GM21737 (cell line): ENCODE data around the gene TRAPPC8.
"Not testable (repeated sequence)": the region's sequence is repeated elsewhere in the genome, so short reads cannot be mapped to it uniquely, and the experiment has no call there.

Experiments used
- ATAC-seq: cut with Tn5 transposase; IDR thresholded peaks from one replicate; pipeline ENCODE4 v1.9.1; 2021; ENCODE audit warnings: mild to moderate bottlenecking, moderate library complexity; ENCODE audit not compliant: unreplicated experiment

The TRAPPC8 gene

DNA sequence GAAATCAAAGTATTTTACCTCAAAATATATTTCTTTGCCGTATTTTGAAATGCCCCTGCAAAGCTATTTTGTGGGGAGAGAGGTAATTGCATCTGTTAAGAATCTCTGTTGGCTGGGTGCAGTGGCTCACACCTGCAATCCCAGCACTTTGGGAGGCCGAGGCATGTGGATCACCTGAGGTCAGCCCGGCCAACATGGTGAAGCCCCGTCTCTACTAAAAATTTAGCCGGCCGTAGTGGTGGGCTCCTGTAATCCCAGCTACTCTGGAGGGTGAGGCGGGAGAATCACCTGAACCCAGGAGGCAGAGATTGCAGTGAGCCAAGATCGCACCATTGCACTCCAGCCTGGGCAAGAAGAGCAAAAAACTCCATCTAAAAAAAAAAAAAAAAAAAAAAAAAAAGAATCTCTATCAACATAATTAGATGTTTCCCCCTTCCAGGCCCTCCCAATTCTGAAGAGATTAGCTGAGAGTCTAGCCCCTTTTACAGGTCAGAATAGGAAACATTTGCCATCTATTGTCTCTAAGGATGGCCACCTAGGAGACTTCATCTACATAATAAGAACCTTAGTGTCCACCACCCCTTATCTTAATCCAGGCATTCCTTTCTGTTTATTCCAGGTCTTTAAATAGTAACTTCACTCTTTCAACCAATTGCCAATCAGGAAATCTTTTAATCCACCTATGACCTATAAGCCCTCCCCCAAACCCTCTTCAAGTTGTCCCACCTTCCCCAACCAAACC lies 3.5 kb upstream of the TRAPPC8 start:
- no peak for ATAC-seq

DNA sequence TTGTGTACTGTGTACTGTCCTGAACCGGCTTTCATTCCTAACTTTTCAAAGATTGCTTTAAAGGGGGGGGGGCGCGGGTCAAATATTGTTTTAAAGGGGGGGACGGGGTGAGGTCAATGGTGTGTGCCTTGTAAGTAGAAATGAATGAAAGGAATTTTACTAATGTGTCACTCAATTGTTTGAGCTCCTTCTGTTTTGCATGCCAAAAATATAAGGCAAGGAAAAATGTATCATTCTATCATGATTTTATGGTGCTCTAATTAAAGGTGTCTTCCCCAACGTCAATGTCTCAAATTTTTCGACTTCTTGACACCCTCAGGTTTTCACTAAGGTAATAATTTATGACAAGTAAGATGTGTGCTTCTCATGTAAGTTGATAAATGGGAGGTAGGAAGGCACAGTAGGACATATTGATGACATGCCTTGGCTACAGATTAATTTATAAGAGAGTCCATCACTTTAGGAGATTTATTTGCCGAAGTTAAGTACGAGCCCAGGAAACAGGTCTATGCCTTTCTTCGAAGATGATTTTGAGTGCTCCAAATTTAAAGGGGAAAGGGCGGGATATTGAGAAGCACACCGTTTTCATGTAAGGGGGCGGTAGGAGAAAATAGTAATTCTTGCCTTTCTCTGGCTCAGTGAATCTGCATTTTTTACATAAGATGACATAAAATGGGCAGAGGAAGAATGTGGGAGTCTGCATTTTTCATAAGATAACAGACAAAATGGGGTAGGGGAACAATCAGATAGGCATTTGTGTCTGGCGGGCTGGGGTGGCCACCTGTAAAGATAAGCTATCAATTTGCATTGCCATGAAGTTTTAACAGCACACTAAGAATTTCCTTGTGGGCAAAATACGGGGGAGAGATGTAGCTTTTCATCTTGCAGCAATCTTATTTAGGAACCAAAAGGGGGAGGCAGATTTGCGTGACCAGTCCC lies 1.2 kb upstream of the TRAPPC8 start:
- ATAC-seq: no peak

DNA sequence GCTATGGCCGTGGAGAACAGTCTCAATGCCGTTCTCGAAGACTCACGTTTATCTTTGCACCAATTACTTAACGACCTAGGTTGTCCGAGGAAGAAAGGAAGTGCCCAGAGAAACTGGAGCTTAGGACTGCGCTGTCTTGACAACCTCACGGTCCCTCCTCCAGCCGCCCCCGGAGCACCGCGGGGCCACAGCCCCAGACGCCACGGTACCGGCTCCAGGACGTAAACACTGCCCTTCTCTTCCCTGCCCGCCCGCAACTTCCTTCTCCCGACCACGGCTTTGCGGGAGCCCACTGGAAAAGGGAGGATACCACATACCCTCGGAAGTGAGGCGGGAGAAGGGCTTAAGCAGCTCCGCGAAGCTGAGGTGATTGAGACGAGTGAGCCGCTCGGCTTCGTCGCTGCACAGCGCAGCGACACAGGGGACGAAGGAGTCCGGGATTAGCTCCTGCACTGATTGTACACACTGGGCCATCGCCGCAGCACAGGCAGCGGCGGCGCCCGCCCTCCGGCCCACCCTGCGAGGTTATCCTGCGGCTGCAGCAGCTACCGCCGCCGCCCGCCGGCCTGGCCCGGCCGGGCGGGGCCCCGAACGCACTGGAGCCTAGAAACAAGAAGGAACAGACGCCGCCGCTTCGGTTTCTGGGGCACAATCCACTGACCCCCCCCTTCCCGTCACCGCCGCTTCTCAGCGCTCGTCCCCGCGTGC lies 483 bp downstream of the TRAPPC8 start:
- peak; percentile 35 for ATAC-seq

GRCh38 chr18:31941010-31941809 lies 1.7 kb downstream of the TRAPPC8 start:
- no peak for ATAC-seq

GRCh38 chr18:31934773-31935172 lies 8.2 kb downstream of the TRAPPC8 start:
- ATAC-seq: not testable (repeated sequence)

DNA sequence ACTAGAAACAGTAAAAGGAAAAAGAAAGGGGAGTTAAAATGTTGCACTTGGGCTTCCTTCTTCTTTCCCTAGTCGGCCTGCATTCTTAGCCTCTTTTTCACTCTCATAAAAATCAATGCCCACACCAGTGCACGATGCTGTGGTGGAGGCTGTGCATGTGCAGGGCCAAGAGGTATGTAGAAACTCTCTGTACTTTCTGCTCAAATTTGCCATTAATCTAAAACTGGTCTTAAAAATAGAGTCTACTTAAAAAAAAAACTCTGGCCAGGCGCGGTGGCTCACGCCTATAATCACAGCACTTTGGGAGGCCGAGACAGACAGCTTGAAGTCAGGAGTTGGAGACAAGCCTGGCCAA lies 11.1 kb downstream of the TRAPPC8 start:
- no peak for ATAC-seq

GRCh38 chr18:31931163-31931885 lies 11.6 kb downstream of the TRAPPC8 start:
- ATAC-seq: no peak

- ATAC-seq: no peak
Observed at GRCh38 chr18:31929273-31929672, 13.7 kb downstream of the TRAPPC8 start.

GRCh38 chr18:31926988-31927387 lies 15.9 kb downstream of the TRAPPC8 start:
- not testable (repeated sequence) for ATAC-seq

GRCh38 chr18:31920277-31920676 lies 22.7 kb downstream of the TRAPPC8 start:
- ATAC-seq: no peak

DNA sequence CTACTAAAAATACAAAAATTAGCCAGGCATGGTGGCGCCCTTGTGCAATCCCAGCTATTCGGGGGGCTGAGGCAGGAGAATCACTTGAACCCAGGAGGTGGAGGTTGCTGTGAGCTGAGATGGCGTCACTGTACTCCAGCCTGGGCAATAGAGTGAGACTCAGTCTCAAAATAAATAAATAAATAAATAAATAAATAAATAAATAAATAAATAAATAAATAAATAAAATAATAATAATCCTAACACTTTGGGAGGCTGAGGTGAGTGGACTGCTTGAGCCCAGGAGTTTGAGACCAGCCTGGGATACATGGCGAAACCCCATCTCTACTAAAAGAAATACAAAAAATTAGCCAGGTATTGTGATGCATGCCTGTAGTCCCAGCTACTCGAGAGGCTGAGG lies 23.6 kb downstream of the TRAPPC8 start:
- not testable (repeated sequence) for ATAC-seq

GRCh38 chr18:31918733-31919132 lies 24.2 kb downstream of the TRAPPC8 start:
- no peak for ATAC-seq

- ATAC-seq: no peak
Observed at GRCh38 chr18:31901063-31901462, 41.9 kb downstream of the TRAPPC8 start.

DNA sequence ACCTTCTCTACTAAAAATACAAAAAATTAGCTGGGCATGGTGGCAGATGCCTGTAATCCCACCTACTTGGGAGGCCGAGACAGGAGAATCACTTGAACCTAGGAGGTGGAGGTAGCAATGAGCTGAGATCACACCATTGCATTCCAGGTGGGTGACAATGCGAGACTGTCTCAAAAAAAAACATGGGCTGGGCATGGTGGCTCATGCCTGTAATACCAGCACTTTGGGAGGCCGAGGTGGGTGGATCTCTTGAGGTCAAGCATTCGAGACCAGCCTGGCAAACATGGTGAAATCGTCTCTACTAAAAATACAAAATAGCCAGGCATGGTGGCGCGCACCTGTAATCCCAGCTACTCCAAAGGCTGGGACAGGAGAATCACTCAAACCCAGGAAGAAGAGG lies 43.2 kb downstream of the TRAPPC8 start:
- not testable (repeated sequence) for ATAC-seq

DNA sequence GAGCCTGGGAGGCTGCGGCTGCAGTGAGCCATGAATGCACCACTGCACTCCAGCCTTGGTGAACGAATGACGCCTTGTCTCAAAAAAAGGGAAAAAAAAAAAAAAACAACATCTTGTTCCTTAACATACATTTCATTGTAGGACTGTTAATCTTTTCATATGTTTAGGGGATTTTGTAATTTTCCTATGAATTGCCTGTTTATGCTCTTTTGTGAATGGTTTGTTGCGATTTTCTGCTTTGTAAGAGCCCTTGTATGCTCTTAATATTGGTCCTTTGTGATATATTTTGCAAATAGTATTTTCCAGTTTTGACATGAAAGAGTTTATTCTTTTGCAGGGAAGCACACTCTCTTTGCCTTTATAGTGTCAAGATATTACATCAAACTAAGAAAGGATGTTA lies 50.0 kb downstream of the TRAPPC8 start:
- ATAC-seq: no peak

GRCh38 chr18:31891566-31891965 lies 51.4 kb downstream of the TRAPPC8 start:
- ATAC-seq: no peak

GRCh38 chr18:31884020-31884419 lies 58.9 kb downstream of the TRAPPC8 start:
- ATAC-seq: no peak

DNA sequence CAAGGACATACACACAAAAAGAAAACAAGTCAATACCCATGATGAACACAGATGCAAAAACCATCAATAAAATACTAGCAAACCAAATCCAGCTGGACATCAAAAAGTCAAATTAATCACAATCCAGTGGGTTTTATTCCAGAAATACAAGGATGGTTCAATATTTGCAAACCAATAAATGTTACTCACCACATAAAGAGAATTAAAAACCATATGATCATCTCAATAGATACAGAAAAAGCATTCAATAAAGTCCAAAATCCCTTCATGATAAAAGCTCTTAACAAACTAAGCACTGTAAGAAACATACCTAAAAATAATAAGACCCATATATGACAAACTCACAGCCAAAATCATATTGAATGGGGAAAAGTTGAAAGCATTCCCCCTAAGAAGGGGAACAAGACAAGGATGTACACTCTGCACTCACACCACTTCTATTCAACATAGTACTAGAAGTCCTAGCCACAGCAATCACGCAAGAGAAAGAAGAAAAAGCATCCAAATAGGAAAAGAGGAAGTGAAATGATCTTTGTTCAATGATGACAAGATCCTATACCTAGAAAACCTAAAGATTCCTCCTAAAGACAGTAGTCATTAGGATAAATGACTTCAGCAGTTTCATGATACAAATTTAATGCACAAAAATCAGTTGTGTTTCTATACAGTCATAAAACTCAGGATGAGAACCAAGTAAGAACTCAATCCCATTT lies 62.6 kb downstream of the TRAPPC8 start:
- ATAC-seq: no peak

- no peak for ATAC-seq
Observed at GRCh38 chr18:31878358-31878757, 64.6 kb downstream of the TRAPPC8 start.
